HG03064 (cell line): ENCODE results near the gene RNF220.

Source experiments
- ATAC-seq: cut with Tn5 transposase; IDR thresholded peaks from one replicate; pipeline ENCODE4 v1.9.1; 2021; ENCODE audit warnings: low read depth; ENCODE audit not compliant: unreplicated experiment

The RNF220 gene

GRCh38 chr1:44405031-44405797 lies at the start of gene RNF220:
TSS of gene RNF220 (plus strand) at chr1:44405255.
- ATAC-seq = no peak

GRCh38 chr1:44355582-44356305 lies 49.3 kb upstream of the RNF220 start:
- ATAC-seq = no peak

- no peak for ATAC-seq
These were observed 47.3 kb upstream of the RNF220 start for GRCh38 chr1:44357710-44358109.

- no peak for ATAC-seq
These were observed 45.7 kb upstream of the RNF220 start for GRCh38 chr1:44359234-44359935.

- ATAC-seq = no peak
These were observed 43.6 kb upstream of the RNF220 start for GRCh38 chr1:44361478-44361877.

GRCh38 chr1:44366371-44366975 lies 38.6 kb upstream of the RNF220 start:
- no peak for ATAC-seq

GRCh38 chr1:44367944-44368343 lies 37.1 kb upstream of the RNF220 start:
- no peak for ATAC-seq

GRCh38 chr1:44368471-44369151 lies 36.4 kb upstream of the RNF220 start:
- no peak for ATAC-seq

- ATAC-seq = no peak
These were observed 33.8 kb upstream of the RNF220 start for GRCh38 chr1:44371206-44371605.

GRCh38 chr1:44375547-44375946 lies 29.5 kb upstream of the RNF220 start:
- no peak for ATAC-seq

GRCh38 chr1:44377925-44378784 lies 26.9 kb upstream of the RNF220 start:
- ATAC-seq = no peak

GRCh38 chr1:44380666-44381177 lies 24.3 kb upstream of the RNF220 start:
- no peak for ATAC-seq

GRCh38 chr1:44388551-44388950 lies 16.5 kb upstream of the RNF220 start:
- no peak for ATAC-seq

GRCh38 chr1:44389437-44389836 lies 15.6 kb upstream of the RNF220 start:
- no peak for ATAC-seq

- ATAC-seq = no peak
These were observed 14.8 kb upstream of the RNF220 start for GRCh38 chr1:44390277-44390676.

- ATAC-seq = no peak
These were observed 3.5 kb upstream of the RNF220 start for GRCh38 chr1:44401256-44402228.

- no peak for ATAC-seq
These were observed 1.0 kb downstream of the RNF220 start for GRCh38 chr1:44405798-44406736.
